GM04504 (cell line): ENCODE data around the gene CCDC149.
A peak's percentile ranks its signal among the peaks of the same experiment; 100 is the strongest.

Experiments
- DNase-seq: peaks from one replicate; pipeline ENCODE4 v3.0.0-alpha.2; 2012; ENCODE audit warnings: low read depth

The CCDC149 gene

DNA sequence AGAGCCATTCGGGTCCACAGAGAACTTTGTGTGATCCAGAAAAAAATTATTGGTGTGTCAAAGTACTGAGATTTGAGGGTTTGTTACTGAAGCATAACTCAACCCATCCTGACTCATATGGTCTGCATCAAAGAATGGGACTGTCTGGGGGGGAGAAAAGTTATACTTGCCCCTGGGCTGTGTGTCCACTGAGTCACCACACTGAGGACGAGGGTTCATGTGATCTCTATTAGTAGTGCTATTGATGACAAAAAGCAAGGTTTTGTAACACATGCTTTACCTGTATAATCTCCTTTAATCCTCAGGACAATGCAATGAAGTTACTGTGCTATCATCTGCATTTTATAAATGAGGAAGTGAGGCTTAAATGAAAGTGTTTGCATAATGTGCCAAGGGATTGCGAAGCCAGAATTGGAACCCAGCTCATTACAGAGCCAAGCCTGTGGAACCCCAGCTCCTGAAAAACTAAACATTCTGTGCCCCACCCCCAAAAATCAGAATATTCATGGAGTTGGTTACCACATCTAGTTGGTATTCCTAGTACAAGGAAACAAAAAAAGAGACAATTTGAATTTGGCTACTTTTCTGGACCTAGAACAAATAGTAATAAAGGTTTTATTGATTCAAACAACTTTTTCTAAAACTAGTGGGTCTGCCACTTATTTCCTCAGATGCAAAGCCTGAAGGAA lies 31.2 kb downstream of the CCDC149 start:
- DNase-seq = no peak

DNA sequence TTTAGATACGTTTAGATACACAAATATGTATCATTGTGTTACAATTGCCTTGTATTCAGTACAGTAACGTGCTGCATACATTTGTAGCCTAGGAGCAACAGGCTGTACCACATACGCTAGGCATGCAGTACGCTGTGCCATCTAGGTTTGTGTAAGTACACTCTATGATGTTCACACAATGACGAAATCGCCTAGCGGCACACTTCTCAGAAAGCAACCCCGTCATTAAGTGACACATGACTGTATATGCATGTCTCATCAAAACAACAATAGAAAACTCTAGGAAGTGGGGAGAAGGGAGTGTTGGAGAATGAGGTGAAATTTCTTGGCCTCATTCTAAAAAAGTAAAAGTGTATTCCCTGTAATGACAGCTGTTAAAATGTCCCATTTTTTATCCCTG lies 32.7 kb downstream of the CCDC149 start:
- no peak for DNase-seq

DNA sequence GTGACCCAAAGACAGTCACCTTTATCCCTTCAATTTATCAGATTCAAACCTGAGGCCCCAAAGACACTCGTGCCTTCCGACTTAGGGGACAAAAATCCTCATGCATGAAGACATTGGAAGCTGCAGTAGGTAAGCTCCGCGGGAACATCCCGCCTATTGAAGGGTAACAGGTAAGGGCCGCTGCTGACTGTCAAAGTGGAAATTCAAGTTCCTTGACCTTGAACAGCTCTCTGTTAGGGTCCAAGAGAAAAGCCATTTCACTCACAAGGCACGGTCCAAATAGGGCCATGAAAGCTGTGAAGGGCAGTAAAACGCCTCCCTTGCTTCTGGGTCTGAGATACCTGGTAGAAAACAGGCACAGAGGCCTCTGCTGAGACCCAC lies 34.2 kb downstream of the CCDC149 start:
- no peak for DNase-seq

DNA sequence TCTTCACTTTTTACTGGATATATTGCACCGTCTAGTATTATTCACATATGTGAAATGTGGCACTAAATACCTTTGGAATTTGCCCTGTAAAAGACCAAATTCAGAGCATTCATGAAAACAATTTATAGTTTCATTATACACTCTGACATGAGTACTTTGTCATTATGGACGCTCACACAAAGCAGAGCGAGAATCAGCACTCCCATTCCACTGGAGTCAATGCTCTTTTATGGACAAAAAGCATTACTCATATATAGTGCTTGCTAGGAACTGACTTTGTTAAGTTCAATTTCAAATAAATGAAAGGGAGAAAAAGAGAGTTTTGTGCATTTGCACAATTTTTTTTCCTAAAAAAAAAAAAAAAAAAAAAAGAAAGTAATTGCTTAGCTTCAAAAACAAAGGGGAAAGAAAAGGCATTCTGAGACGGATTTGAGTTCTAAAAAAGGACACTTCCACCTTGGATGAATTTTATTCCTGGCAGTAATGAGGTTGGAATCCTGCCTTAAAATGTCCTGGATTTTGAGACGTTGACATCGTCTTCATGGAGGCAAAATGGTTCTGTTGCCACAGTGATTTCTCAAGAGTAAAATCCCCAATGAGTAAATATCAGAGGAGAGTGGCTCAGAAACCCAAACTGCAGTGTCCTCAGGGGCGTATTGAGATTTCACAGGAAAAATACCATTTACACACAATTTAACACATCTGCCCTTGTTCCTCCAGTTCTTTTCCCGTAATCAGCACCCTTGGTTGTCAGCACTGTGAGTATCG lies 34.8 kb downstream of the CCDC149 start:
- DNase-seq = no peak

DNA sequence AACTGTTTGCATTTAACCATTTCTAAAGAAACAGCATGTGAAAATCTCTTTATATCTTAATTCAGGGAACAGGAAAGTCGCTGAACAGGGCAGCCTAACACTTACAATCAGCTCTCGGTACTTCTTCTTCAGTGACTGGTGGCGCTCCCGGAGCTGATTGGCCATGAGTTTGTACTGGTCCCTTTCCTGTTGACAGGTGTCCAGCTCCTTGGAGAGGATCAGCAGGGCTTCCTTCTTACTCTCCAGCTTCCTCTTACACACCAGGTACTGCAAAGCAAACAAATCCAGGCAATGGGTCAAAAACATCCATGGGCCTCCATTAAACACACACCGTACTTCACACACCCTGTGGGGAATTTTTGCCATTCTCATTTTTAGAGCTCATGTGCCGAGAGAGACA lies 36.4 kb downstream of the CCDC149 start:
- DNase-seq = no peak

DNA sequence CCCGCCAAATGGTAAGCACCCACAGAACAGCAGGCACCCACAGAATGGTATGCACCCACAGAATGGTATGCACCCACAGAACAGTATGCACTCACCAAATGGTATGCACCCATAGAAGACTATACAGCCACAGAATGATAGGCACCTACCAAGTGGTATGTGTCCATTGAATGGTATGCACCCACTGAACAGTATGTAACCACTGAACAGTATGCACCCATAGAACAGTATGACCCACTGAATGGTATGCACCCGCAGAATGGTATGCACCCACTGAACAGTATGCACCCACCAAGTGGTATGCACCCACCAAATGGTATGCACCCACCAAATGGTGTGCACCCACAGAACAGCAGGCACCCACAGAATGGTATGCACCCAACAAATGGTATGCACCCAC lies 40.1 kb downstream of the CCDC149 start:
- no peak for DNase-seq

DNA sequence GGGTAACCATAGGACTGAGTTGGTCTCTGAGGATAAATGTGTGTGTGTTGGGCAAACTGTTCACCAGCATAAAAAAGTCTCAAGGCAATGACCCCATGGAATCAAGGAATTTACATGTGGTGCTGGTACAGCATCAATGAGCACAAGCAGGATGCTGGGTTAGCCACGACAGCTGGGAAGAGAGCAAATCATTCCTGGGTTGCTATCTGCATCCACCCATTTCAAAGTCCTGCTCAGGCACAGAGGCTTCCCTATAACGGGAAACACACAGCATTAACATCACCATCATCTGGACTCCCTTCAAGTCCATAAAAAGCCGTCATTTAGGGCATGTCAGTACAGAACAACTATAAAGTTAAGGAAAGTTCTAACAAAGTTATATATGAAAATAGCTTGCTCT lies 41.6 kb downstream of the CCDC149 start:
- no peak for DNase-seq

DNA sequence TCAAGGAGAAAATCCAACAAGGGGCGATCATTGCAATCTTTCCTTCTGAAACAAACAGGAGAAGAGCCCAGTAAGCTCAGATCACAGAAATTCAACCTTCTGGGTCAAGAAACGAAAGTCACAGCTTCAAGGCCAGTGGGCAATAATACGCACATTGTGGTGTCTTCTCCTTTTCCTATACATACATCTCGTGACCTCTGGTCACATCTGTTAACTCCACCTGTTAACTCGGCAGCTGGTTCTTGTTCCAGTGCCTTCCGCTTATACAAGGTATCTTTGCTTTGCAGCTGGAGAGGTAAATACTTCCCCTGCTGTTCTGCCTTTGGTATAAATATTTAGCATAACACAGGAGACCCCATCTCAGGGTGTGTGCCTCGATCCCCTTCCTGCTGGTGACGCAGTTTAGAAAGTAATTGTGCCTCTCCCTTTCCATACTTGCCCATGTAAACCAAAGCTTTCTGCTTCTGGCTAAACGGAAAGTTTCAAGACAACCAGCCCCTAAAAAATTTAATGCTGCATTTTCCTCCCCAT lies 45.0 kb downstream of the CCDC149 start:
- no peak for DNase-seq

DNA sequence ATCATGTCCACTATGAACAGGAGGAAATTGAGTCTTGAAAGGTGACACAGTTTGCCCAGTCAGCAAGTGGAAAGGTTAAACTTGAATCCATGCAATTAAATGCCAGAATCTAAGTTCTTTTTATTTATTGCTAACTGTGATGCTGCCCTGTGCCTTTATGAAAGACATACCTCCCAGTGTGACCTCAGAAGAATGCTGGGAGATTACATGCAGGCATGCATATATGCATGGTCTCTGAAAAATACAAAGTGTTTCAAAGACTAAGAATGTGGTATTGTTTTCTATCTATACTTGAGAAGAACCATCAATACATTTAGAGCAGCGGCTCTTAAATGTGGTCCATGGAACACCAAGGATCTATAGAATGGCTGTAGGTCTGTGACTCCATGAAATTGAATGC lies 45.6 kb downstream of the CCDC149 start:
- no peak for DNase-seq

DNA sequence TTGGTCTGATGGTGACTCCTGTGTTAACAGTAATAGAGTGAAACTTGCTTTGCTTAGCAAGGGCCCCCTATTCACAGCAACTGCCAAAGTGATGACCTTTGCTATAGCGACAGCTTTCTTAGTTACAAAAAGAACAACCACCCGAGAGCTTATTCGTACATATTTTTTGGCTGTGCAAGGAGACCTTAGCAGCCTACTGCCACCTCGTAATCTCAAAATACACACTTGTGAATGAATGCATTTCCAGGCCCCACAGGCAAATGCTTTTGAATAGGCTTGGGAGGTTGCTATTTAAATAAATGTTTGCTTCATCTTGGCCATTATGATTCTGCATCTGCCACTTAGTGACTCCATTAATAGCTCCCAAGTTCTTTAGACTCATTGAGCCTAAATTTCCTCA lies 47.4 kb downstream of the CCDC149 start:
- DNase-seq = no peak

DNA sequence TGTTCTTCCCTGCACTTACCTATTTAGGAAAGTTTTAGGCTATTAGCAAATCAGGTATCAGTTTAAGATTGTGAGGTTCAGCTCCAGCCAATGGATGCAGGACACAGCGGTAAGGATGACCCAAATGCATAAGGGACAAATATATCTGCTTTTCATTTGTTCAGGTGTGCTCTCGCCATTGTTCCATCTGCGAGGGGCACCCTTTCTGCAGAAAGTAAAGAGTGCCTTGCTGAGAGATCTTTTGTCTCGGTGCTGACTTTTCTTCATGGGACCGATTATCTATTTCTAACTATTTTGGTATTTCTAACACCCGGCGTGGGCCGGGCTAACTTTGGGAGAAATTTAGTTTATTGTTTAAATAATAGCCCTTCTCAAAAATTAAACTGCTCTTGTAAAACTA lies 49.0 kb downstream of the CCDC149 start:
- no peak for DNase-seq

DNA sequence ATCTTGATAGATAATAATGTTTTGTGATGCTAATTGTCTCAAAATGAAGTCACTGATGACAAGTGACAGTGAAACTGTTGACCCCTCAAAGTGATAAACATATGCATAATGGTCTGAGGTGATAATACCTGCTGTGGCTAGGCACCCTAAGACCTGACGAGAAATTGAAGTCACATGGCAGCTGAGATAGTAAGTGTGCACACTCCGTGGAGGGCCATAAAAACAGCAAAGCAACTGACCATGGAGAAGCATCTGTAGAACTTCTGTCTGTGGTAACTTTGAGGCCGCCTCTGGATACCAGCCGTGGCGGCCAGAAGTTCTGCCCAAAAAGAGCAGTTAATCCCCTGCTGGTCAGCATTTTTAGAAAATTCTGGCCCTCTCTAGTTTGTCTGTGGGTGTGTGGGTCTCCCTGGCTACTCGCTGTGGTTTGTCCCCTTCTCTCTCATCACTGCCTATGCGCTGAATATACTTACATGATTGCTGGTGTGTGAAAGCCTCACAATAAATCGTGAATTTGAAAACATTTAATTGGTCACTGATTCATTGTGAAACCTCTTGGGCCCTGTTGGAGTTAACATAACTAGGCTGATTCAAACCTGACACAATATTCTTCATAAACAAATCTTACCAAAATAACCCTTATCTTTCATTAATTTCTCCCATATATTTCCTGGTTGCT lies 50.6 kb downstream of the CCDC149 start:
- no peak for DNase-seq

DNA sequence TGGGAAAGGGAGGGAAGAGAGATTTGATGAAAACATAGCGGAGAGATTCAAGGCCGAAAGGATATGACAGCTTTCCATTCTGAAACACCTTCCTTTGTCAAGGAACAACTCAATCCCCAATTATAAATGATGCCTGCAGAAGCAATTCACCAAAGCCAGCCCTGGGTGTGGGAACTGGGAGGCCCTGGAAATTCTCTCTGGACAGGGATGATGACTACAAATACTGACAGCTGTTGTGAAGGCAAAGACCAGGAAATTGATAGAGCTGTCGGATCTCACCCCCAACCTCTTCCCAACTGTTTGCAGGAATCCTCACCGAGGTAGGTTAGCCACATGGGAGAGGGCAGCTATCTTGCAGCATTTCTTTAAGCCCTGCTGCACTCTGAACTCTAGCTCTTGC lies 54.3 kb downstream of the CCDC149 start:
- DNase-seq = no peak

DNA sequence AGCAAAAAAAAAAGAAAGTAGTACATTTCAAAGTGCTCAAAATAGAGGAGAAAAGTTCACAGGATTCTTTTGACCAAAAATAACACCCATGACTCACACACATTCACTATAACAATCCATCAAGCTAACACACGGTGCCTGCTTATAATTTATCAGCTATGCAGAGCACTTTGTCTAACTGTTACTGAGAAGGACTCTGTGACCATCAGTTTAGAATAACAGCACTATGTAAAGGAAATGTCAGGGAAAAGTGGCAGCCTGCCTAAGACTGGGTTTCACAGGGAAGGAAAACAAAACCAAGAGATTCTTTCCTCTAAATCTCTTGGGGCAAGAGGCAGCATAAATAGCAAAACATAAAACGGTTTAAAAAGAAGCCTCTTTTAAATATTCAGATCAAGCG lies 54.8 kb downstream of the CCDC149 start:
- DNase-seq = peak; percentile 73

DNA sequence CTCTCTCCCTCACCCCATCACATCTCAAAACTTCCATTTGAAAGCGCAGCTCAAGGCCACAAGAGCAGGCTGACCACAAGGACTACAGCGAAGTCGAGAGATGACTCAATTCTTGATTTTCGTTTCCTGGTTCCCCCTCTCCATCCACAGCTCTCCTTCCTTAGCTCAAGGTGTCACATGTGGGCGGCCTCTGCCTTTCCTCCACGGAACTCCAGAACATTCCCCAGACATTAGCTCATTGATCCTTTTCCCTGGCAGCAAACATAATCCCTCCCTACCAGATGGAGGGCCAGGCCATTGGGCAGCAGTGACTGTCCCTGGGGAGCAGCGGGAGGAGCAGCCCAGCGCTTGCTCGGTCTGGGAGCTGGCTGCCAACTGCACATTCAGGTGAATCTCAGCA lies 56.3 kb downstream of the CCDC149 start:
- no peak for DNase-seq

DNA sequence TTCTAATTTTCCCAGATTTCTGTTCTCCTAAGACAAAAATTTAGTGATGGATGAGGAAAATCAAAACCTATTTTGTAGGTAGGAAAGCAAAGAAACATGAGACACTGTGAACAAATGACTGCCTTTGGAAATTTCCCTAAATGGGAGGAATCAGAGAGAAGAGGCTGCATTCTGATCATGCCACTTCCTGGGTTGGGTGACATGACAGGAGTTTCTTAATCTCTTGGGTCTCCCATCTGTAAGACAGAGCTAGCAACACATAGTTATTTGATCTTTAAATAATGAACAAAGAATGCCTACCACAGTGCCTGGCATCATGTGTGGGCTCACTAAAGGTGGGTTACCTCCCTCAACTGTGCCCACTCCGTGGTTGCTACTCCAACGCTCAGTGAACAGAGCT lies 57.1 kb downstream of the CCDC149 start:
- no peak for DNase-seq

DNA sequence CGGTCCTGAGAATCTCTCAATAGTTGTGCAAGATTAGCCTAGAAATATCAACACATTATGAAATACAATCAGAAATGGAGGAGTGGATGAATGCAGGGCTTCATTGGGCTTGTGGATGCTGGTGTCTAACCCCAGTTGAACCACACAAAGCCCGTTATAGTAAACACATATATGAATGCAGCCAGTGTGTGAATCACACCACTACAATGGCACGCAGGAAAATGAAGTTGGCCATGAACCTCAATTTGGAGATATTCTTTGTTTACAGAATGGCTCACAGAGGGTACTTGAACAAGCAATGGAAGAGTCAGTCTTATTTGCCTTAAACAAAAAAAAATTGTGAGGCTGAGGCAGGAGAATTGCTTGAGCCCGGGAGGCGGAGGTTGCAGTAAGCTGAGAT lies 59.7 kb downstream of the CCDC149 start:
- no peak for DNase-seq

DNA sequence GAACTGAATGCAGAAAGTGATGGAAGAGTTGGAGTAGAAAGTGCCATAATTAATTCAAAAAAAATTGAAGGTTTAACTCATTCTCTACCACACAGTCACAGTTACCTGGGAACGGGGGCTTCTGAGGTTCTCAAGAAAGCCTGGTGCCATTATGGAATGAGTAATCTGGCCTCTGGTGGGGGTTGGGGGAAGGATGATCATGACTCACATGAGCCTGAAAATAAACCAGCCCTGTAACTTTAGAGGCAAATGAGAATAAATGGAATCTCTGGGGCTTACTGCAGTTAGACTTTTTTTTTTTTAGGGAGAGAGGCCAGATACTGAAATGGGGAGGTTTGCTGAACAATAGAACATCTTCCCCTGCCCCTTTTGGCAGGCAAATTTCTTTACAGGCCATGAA lies 62.2 kb downstream of the CCDC149 start:
- peak; percentile 83 for DNase-seq

DNA sequence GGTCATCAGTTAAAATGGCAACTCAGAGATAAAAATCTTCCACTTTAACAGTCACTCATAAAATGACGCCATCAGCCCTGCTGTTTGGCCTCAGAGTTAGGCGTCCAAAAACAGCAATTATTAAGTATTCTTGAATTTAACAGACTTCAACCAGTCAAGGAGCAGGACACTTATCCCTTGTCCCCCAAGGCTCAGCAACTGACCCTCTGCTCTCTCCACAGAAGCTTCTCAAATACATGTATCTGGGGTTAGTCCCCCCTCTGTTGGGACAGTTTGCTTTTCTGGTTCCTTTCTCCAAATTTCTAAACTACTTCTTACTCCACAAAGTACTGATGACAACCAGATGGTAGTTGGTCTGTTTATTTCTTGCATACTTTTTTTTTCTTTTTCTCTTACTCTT lies 63.1 kb downstream of the CCDC149 start:
- peak; percentile 40 for DNase-seq

DNA sequence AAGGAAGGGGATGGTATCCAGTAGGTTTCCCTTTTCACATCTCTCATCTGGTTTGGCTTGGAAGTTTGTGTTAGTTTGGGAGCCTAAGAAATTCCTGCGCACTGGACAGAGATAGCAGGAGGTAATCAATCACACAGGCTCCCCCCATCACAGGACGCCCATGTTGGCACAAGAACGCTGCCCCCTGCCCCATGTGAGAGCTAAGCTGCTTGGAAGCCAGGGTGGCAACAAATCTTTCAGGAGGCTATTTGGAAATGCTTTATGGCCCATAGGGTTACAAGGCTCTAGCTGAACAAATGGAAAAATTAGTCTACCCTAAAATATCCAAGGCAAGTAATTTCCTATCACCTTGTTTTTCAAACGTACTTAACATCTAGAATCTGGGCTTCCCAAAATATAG lies 63.5 kb downstream of the CCDC149 start:
- no peak for DNase-seq

DNA sequence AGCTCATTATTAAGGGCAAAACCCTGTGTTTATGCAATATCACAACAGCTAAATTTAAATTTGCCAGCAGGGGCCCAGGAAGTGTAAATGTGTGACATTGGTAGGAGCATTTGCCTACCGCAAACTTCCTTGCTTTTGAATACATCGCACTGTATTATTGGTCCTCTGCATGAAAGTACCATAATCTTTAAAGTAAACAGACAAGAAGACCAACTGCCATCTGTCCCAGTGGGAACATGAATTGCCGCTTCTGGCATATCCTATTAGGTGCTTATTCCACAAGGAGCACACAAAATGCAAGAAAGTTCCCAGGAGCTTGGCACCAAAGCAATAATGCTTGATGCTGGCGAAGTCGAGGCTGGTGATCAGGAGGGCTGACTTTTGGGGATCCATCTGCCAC lies 66.1 kb downstream of the CCDC149 start:
- DNase-seq = no peak

DNA sequence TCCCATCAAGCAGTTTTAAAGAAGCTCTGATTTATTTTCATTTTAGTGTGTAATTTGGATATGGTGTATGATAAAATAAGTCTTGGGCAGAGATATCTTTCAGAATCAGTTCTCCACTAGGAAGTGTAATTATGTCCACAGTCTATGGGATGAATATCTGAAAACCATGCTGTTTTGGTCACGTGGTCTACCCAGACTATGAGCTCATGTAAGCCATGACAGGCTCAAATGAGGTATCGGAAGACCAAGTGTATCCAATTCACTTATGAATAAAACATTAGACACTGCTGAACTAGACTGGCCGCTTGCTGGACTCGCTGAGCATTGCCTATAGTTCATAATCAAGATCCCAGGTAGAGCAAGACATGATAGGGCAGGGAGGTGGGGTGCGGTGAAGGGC lies 66.9 kb downstream of the CCDC149 start:
- DNase-seq = no peak

DNA sequence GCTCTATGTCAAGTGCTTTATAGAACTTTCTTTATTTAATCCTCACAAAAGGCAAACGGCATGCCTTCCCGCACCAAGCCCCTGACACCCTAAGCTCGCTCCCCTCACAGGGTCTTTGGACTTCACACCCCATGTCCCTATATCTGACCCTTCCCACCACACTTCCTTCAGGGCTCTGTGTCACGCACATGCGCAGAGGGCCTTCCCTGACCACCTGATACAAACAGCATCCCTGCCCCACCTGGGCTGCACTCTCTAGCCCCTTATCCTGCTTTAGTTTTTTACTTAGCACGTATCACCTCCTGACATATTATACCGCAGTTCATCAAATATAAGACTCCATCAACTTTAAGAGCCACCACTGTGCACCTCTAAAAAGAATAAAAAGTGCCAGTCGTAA lies 67.7 kb downstream of the CCDC149 start:
- no peak for DNase-seq
